IPS-18c (cell line): ENCODE measurements around the gene TGOLN2.

Source experiments
- H3K4me3 ChIP-seq: 2 replicates; pipeline ENCODE4 v1.7.0; 2013; ENCODE audit warnings: low read depth, mild to moderate bottlenecking, low read length, moderate library complexity; ENCODE audit not compliant: insufficient read depth
- H3K9me3 ChIP-seq: one replicate; pipeline ENCODE4 v1.6.1; 2013; ENCODE audit warnings: mild to moderate bottlenecking, low read length, moderate library complexity; ENCODE audit not compliant: control insufficient read depth, insufficient read depth

The TGOLN2 gene

GRCh38 chr2:85282914-85283313 is 44.9 kb downstream of the TGOLN2 start:
- Histone ChIP-seq H3K4me3 (no peak overlapping the region), H3K9me3 (no peaks in the 10 kb centered on the region)

GRCh38 chr2:85281553-85281952 is 46.2 kb downstream of the TGOLN2 start:
- H3K4me3 ChIP-seq, result no peak overlapping the region
- no peaks in the 10 kb centered on the region for H3K9me3 ChIP-seq

DNA sequence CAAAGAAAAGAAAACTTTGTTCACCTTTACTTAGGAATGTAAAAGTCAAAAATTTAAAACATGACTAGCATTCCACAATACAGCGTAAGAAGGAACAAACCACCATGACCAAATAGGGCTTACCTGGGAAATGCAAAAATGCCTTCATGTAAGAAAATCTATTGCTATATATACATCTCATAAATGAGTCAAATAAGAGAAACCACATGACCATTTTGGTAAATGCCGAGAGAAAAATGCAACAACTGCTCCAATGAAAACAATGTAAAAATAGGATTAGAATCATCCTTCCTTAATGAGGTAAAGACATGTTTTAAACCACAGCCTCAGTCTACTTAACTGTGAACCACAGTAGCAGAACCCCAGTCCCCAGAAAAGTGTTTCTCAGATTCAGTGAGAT is 49.4 kb downstream of the TGOLN2 start:
- no peaks in the 10 kb centered on the region for H3K9me3 ChIP-seq
- no peak overlapping the region for H3K4me3 ChIP-seq

DNA sequence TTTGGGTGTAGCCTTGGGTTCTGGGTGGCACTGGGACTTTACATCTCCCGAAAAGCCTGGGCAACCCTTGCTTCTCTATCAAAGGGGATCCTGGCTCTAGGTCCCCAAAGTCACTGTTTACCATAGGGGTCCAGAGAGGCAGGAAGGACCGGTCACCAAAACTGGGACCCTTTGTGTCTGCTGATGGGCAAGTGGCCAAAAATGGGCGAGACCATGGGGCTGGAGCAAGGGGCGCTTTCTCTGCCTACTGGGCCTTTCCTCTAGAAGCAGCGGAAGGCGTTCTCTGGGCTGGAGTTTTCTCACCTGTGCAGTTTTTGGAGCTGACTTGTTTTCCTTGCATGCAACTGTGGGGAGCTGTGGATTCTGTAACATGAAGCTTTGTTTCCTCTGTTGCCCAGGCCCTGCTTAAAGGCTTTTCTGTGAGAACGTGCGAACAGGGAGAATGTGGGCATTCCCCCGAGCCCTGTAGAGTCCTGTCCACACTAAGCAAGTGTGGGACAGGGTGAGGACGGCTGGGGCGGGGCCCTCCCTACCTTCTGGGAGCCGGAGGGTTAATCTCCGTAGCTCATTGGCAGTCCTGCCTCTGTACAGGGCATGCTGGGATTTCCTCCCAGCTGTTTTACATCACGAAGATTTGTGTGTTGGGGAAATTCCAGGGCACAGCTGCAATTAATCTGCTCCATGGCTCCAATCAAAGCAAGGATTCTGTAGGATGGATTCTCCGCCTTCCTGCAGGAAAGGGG is 50.2 kb downstream of the TGOLN2 start:
- H3K9me3 ChIP-seq, result no peaks in the 10 kb centered on the region
- H3K4me3 ChIP-seq, result no peak overlapping the region

DNA sequence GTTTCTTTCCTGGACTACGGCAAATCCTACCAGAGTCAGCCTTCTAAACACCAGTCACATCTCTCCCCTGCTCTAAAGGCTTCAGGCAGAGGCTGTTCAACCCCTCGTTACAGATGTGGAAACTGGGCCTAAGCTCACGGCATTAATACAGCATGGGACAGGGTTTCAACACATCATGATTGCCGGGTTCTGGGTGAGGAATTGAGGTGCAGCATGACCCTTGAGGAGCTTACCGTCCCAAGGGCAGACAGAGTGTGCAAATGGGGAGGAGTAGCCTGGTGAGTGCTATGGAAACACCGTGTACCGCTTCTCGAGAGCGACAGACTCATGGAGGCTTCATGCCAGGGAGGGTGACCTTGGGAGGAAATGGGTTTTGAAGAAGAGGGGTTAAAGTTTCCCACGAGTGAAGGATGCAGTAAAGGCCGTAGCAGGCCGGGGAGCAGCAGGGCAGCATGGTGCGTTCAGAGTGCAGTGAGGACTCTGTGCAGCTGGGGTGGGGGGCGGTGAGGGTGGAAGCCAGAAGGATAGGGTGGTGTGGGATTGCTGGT is 51.1 kb downstream of the TGOLN2 start:
- Histone ChIP-seq H3K9me3 (no peaks in the 10 kb centered on the region), H3K4me3 (no peak overlapping the region)

GRCh38 chr2:85275984-85276540 is 51.7 kb downstream of the TGOLN2 start:
- no peak overlapping the region for H3K4me3 ChIP-seq
- no peaks in the 10 kb centered on the region for H3K9me3 ChIP-seq

- Histone ChIP-seq H3K4me3 (no peak overlapping the region), H3K9me3 (no peaks in the 10 kb centered on the region)
Observed at GRCh38 chr2:85273738-85274731, 53.8 kb downstream of the TGOLN2 start.

DNA sequence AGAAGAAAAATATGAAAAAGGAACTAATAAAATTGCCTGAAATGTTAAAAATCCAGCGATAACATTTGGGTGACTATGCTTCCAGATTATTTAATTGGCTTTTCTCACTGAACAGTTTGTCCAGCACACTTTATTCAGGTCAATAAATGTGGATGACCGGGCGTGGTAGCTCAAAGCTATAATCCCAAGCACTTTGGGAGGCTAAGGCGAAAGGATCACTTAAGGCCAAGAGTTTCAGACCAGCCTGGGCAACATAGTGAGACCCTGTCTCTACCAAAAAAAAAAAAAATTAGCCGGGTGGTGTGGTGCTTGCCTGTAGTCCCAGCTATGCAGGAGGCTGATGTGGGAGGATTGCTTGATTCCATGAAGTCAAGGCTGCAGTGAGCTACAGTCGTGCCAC is 55.4 kb downstream of the TGOLN2 start:
- Histone ChIP-seq H3K4me3 (no peak overlapping the region), H3K9me3 (no peaks in the 10 kb centered on the region)

DNA sequence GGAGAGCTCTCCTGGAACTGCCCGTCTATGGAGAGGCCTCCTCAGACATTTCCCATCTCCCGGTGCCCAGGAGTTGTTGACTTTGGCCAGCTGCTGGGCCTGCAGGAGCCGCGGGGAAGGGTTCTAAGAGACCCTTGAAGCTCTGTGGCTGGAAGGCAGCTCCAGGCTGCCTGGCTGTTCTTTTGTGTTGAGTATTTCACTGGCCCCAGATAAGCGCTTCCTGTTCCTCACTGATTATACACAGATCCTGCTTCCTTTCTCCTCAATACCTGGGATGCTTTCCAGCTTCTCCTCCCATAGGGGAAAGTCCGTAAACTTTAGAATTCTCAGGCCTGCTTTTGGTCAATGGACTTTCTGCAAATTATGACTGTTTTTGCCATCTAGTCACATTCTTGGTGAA is 57.8 kb downstream of the TGOLN2 start:
- H3K9me3 ChIP-seq, result no peaks in the 10 kb centered on the region
- H3K4me3 ChIP-seq, result no peak overlapping the region
